Stimulated activated CD4-positive, alpha-beta T cell treated with anti-CD3 and anti-CD28 coated beads, Interleukin-2, amount 100 ng/mL, for 4 hours (primary cell): Measurements from ENCODE around the gene FAM117B.
"Not testable (repeated sequence)": the region's sequence is repeated elsewhere in the genome, so short reads cannot be mapped to it uniquely, and the experiment has no call there.

Experiments
- DNase-seq: peaks from one replicate; pipeline ENCODE4 v3.0.0-alpha.2; 2020; ENCODE audit warnings: low read depth

The FAM117B gene

GRCh38 chr2:202638721-202639120 lies 4.0 kb downstream of the FAM117B start:
- DNase-seq, result no peak

GRCh38 chr2:202639231-202639630 lies 4.5 kb downstream of the FAM117B start:
- no peak for DNase-seq

GRCh38 chr2:202642567-202642966 lies 7.8 kb downstream of the FAM117B start:
- DNase-seq, result no peak

- no peak for DNase-seq
Measured at GRCh38 chr2:202643012-202643858, 8.5 kb downstream of the FAM117B start.

GRCh38 chr2:202652119-202652518 lies 17.4 kb downstream of the FAM117B start:
- no peak for DNase-seq

- no peak for DNase-seq
Measured at GRCh38 chr2:202653890-202654289, 19.1 kb downstream of the FAM117B start.

- no peak for DNase-seq
Measured at GRCh38 chr2:202657876-202658275, 23.1 kb downstream of the FAM117B start.

- DNase-seq, result no peak
Measured at GRCh38 chr2:202660796-202661195, 26.0 kb downstream of the FAM117B start.

- DNase-seq, result no peak
Measured at GRCh38 chr2:202669841-202670240, 35.1 kb downstream of the FAM117B start.

GRCh38 chr2:202671317-202672035 lies 36.7 kb downstream of the FAM117B start:
- no peak for DNase-seq

- DNase-seq, result not testable (repeated sequence)
Measured at GRCh38 chr2:202675097-202675496, 40.3 kb downstream of the FAM117B start.

- no peak for DNase-seq
Measured at GRCh38 chr2:202679980-202680379, 45.2 kb downstream of the FAM117B start.

- DNase-seq, result no peak
Measured at GRCh38 chr2:202680512-202680911, 45.7 kb downstream of the FAM117B start.

GRCh38 chr2:202681688-202682205 lies 47.0 kb downstream of the FAM117B start:
- DNase-seq, result no peak

GRCh38 chr2:202682274-202682673 lies 47.5 kb downstream of the FAM117B start:
- DNase-seq, result no peak

- DNase-seq, result no peak
Measured at GRCh38 chr2:202687276-202687675, 52.5 kb downstream of the FAM117B start.

- no peak for DNase-seq
Measured at GRCh38 chr2:202689459-202689858, 54.7 kb downstream of the FAM117B start.

GRCh38 chr2:202689898-202690297 lies 55.1 kb downstream of the FAM117B start:
- DNase-seq, result no peak

- no peak for DNase-seq
Measured at GRCh38 chr2:202690321-202690900, 55.6 kb downstream of the FAM117B start.

- no peak for DNase-seq
Measured at GRCh38 chr2:202693503-202693902, 58.7 kb downstream of the FAM117B start.

- no peak for DNase-seq
Measured at GRCh38 chr2:202695166-202695565, 60.4 kb downstream of the FAM117B start.

- DNase-seq, result no peak
Measured at GRCh38 chr2:202700075-202700901, 65.5 kb downstream of the FAM117B start.
